ENCODE measurements around the gene NMT1.

Gene NMT1

GRCh38 chr17:45106582-45106981, 45.5 kb downstream of the NMT1 start:
- DNase-seq = no peak

- DNase-seq = no peak
These were observed 46.3 kb downstream of the NMT1 start for GRCh38 chr17:45107293-45108010.

- DNase-seq = no peak
These were observed 46.9 kb downstream of the NMT1 start for GRCh38 chr17:45108051-45108450.

- DNase-seq = no peak
These were observed 47.7 kb downstream of the NMT1 start for GRCh38 chr17:45108595-45109521.

- no peak for DNase-seq
These were observed 49.8 kb downstream of the NMT1 start for GRCh38 chr17:45110676-45111611.

- DNase-seq = no peak
These were observed 50.7 kb downstream of the NMT1 start for GRCh38 chr17:45111850-45112249.

GRCh38 chr17:45112559-45113423, 51.7 kb downstream of the NMT1 start:
- no peak for DNase-seq

GRCh38 chr17:45113424-45113754, 52.3 kb downstream of the NMT1 start:
- DNase-seq = no peak

- DNase-seq = no peak
These were observed 53.2 kb downstream of the NMT1 start for GRCh38 chr17:45114117-45114932.

- DNase-seq = no peak
These were observed 54.0 kb downstream of the NMT1 start for GRCh38 chr17:45115015-45115625.

- DNase-seq = no peak
These were observed 54.8 kb downstream of the NMT1 start for GRCh38 chr17:45115871-45116270.

GRCh38 chr17:45116434-45117016, 55.4 kb downstream of the NMT1 start:
- DNase-seq = no peak

GRCh38 chr17:45117334-45117733, 56.2 kb downstream of the NMT1 start:
- DNase-seq = no peak

- no peak for DNase-seq
These were observed 56.9 kb downstream of the NMT1 start for GRCh38 chr17:45117848-45118646.

GRCh38 chr17:45118691-45119090, 57.6 kb downstream of the NMT1 start:
- DNase-seq = no peak

GRCh38 chr17:45119964-45120363, 58.8 kb downstream of the NMT1 start:
- DNase-seq = no peak

GRCh38 chr17:45120558-45120957, 59.4 kb downstream of the NMT1 start:
- no peak for DNase-seq

GRCh38 chr17:45121055-45121454, 59.9 kb downstream of the NMT1 start:
- no peak for DNase-seq

- no peak for DNase-seq
These were observed 62.1 kb downstream of the NMT1 start for GRCh38 chr17:45123076-45123770.
